Measurements from ENCODE around the gene F13A1. TPM values are rescaled to one million over a fixed set of nuclear protein-coding genes. Genes with fewer than 3 reads are reported as not detected.
"Not testable (repeated sequence)": the region's sequence is repeated elsewhere in the genome, so short reads cannot be mapped to it uniquely, and the experiment has no call there.

Gene F13A1
- total RNA-seq, 2 experiments from 2014 or later, result not detected

DNA sequence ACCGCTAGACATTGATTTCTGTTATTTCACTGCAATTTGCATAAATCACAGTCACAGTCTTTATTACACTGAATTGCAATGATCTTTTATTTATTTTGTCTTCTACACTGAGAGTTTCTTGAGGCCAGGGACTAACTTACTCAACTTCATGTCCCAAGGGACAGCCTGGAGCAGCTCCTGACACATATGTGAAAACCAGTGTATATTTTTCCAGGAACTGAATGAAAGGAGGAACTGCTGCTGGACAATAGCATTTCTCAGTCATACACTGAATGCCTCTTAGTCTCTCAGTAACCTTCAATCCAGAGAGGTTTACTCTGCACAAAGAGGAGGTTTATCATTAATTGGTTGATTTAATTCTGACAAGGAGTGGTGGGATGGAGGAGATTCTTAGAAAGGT lies 5.9 kb downstream of the F13A1 start:
- H3K4me1 Mint-ChIP-seq (ENCODE audit: low read depth), result no peaks in the 10 kb centered on the region
- CTCF ChIA-PET, result no interaction called here
- no peak overlapping the region for H3K4me3 Mint-ChIP-seq
- no peak overlapping the region for H3K27ac Mint-ChIP-seq
- H3K27me3 Mint-ChIP-seq (ENCODE audit: low read depth), result peaks cover 43% of the 10 kb centered on the region
- H3K36me3 Mint-ChIP-seq (ENCODE audit: low read depth), result no peaks in the 10 kb centered on the region
- no peaks in the 10 kb centered on the region for H3K9me3 Mint-ChIP-seq
- intact Hi-C loops (cut with micrococcal nuclease), result loop anchor here (2.0 to 10.0 kb wide), 3 partner anchors 232 to 850 kb away; no protein-coding TSS in a partner anchor
- DNase-seq, result no peak

DNA sequence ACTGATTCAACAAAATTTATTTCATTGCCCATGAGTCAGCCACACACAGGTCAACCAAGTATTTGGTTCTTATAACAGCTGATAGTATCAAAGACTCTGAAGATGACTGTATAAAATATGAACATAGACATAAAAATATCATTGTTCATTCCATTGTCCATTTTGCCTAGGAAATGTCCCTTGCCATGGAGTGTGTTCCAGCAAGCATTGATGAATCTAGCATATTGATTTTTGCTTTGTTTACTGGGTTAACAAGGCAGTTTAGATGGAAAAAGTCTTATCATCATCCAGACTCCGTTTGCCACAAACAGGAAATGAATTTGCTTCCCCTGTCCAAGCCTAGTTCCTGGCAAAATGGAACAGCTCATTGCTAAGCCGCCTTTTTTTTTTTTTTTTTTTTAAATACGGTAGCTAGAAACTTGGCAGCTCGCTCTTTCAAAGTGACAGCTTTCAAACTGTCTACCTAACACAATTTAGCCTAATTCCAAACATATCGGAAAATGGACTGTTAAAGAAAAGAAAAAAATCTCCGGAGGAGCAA lies 7.5 kb downstream of the F13A1 start:
- no peak for DNase-seq
- CTCF ChIA-PET, result no interaction called here
- no peak overlapping the region for H3K27ac Mint-ChIP-seq

DNA sequence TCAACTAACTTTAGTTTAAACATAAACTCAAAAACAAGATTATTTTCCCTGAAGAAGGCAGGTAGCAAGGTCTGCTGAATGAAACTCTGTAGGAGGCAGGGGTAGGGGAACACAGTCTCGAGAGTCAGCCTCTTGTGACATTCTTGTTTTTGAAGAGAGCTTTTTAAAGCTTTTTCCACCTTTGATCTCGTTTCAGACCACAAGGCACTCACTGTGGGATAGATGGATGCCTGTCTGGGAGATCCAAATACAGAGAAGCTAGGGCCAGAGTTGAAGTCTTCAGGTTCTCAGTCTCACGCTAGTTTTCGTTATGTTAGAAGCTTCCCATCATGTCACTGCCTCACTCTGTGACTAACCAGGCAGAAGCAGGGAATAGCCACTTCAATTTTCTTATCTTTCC lies 14.9 kb downstream of the F13A1 start:
- Mint-ChIP-seq H3K36me3 (ENCODE audit: low read depth) (no peaks in the 10 kb centered on the region), H3K27me3 (ENCODE audit: low read depth) (peaks cover 22% of the 10 kb centered on the region), H3K4me1 (ENCODE audit: low read depth) (no peaks in the 10 kb centered on the region), H3K9me3 (no peaks in the 10 kb centered on the region), H3K27ac (no peak overlapping the region), H3K4me3 (no peak overlapping the region)
- intact Hi-C loops (cut with micrococcal nuclease), result no loop called here
- CTCF ChIA-PET, result interaction anchor here (1.2 kb wide), 1 partner anchor 241 kb away, joined by 3 read pairs; no protein-coding TSS in a partner anchor
- DNase-seq, result no peak

More for the DNA sequence above, 7.5 kb downstream of the F13A1 start:
- H3K4me3 Mint-ChIP-seq, result no peak overlapping the region
- H3K9me3 Mint-ChIP-seq, result no peaks in the 10 kb centered on the region
- intact Hi-C loops (cut with micrococcal nuclease), result loop anchor here (5.0 to 10.0 kb wide), 2 partner anchors 256 to 848 kb away; no protein-coding TSS in a partner anchor
- H3K27me3 Mint-ChIP-seq (ENCODE audit: low read depth), result peaks cover 39% of the 10 kb centered on the region
- H3K36me3 Mint-ChIP-seq (ENCODE audit: low read depth), result no peaks in the 10 kb centered on the region
- no peaks in the 10 kb centered on the region for H3K4me1 Mint-ChIP-seq (ENCODE audit: low read depth)

DNA sequence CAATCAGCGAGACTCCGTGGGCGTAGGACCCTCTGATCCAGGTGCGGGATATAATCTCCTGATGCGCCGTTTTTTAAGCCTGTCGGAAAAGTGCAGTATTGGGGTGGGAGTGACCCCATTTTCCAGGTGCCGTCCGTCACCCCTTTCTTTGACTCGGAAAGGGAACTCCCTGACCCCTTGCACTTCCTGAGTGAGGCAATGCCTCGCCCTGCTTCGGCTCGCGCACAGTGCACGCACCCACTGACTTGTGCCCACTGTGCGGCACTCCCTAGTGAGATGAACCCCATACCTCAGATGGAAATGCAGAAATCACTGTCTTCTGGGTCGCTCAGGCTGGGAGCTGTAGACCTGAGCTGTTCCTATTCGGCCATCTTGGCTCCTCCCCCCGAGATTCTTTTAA lies 20.1 kb downstream of the F13A1 start:
- H3K27me3 Mint-ChIP-seq (ENCODE audit: low read depth), result peaks cover 14% of the 10 kb centered on the region
- H3K36me3 Mint-ChIP-seq (ENCODE audit: low read depth); DNase-seq; H3K9me3 Mint-ChIP-seq; CTCF ChIA-PET; intact Hi-C loops (cut with micrococcal nuclease); H3K4me1 Mint-ChIP-seq (ENCODE audit: low read depth); H3K4me3 Mint-ChIP-seq; H3K27ac Mint-ChIP-seq: not testable (repeated sequence)

DNA sequence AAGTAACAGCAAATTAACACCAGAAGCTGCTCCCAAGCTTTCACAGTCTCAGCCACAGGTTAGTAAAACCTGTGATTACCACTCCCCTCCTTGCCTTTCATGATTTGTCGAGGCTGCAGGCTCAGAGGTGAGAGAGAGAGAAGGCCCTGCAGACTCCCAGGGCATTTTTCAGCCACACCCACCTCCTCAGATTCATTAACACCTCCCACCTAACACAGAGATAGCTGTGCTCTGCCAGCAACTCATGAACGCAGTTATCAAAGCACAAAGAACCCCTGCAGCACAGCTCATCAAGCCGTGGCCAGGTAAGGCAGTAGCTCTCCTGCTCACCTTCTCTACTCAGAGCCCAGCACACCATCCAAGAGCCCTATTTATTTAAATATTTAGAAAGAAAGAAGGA lies 27.1 kb downstream of the F13A1 start:
- CTCF ChIA-PET, result no interaction called here
- H3K27me3 Mint-ChIP-seq (ENCODE audit: low read depth), result peaks cover 12% of the 10 kb centered on the region

DNA sequence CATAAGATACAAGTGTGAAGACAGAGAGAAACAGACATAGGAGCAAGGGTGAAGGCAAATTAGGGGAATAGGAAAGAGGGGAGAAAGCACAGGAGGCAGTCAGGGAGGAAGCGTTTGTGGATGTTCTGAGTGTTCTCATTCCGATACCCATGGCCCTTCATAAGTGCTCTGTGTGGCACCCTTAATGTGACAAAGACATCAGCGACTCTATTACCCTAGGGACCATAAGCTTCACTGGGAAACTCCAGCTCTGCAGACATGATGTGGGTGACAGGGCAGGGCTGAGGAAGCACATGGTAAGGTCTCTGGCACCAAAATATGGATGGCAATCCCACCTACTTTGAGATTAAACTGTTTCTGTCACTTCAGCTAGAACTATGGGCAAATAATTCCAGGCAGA lies 33.0 kb downstream of the F13A1 start:
- intact Hi-C loops (cut with micrococcal nuclease), result no loop called here

More for the DNA sequence above, 27.1 kb downstream of the F13A1 start:
- Mint-ChIP-seq H3K36me3 (ENCODE audit: low read depth) (no peaks in the 10 kb centered on the region), H3K4me1 (ENCODE audit: low read depth) (no peaks in the 10 kb centered on the region), H3K4me3 (no peak overlapping the region), H3K27ac (no peak overlapping the region), H3K9me3 (no peaks in the 10 kb centered on the region)
- intact Hi-C loops (cut with micrococcal nuclease), result no loop called here
- no peak for DNase-seq

DNA sequence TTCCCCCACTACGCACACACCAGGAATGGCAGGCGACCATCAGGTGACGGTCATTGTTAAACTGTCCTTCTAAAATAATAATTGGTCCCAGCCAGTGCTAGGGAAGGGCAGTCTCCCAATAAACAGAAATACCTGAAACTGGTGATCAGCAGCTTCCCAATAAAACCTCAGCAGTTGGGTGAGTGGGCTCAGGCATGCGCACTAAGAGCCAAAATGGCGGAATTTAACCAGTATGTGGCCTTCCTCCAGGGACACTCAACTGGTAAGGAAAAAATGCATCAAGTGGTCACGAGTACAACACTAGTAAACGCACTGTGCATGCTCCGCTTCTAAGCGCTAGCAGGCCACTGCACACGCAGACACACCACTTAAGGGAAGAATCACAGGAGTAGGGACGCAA lies 34.8 kb downstream of the F13A1 start:
- Mint-ChIP-seq H3K27me3 (ENCODE audit: low read depth) (peaks cover 2% of the 10 kb centered on the region), H3K27ac (no peak overlapping the region), H3K9me3 (no peaks in the 10 kb centered on the region), H3K4me3 (no peak overlapping the region), H3K4me1 (ENCODE audit: low read depth) (no peaks in the 10 kb centered on the region), H3K36me3 (ENCODE audit: low read depth) (no peaks in the 10 kb centered on the region)
- CTCF ChIA-PET, result no interaction called here
- intact Hi-C loops (cut with micrococcal nuclease), result no loop called here
- DNase-seq, result no peak

More for the DNA sequence above, 33.0 kb downstream of the F13A1 start:
- no peaks in the 10 kb centered on the region for H3K9me3 Mint-ChIP-seq
- H3K4me1 Mint-ChIP-seq (ENCODE audit: low read depth), result no peaks in the 10 kb centered on the region
- no peaks in the 10 kb centered on the region for H3K36me3 Mint-ChIP-seq (ENCODE audit: low read depth)
- CTCF ChIA-PET, result no interaction called here
- H3K27me3 Mint-ChIP-seq (ENCODE audit: low read depth), result peaks cover 12% of the 10 kb centered on the region
- no peak overlapping the region for H3K27ac Mint-ChIP-seq
- no peak overlapping the region for H3K4me3 Mint-ChIP-seq
- DNase-seq, result no peak

DNA sequence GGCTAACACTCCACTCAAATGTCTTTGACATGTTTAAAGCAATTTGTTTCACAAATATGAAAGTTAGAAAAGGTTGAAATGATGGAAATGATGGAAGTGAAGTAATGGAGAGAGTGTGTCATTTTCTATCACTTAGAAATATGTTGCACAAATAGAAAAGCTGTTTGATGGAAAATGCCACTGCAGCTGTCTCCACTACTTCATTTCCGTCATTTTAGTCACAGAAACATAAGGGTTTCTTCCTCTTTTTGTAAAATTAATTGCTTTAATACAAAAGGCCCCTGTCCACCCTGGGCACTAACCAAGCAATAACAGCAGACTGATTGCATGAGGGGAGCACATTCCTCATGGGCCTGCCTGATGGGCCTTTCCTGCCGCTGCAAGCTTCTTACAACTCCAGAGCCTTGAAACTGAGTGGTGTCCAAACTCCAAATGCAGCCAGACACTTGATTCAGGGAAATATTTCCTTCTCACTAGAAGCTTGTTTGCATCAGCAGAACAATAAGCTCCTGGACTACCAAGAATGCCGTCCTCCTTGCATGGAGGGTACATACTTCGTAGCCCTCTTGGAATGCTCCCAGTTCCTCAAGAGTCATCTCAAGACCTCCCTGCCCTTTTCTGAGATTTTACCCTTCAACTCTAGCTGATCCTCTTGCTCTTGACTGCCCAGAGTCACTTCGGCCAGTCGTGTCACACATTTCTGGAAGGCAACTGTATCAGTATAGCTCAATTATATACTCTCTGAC lies 36.1 kb downstream of the F13A1 start:
- intact Hi-C loops (cut with micrococcal nuclease), result no loop called here
- CTCF ChIA-PET, result interaction anchor here (0.6 kb wide), 1 partner anchor 222 kb away, joined by 7 read pairs; no protein-coding TSS in a partner anchor
- no peak overlapping the region for H3K4me3 Mint-ChIP-seq
- no peaks in the 10 kb centered on the region for H3K4me1 Mint-ChIP-seq (ENCODE audit: low read depth)
- H3K36me3 Mint-ChIP-seq (ENCODE audit: low read depth), result no peaks in the 10 kb centered on the region
- no peak overlapping the region for H3K27ac Mint-ChIP-seq
- H3K9me3 Mint-ChIP-seq, result no peaks in the 10 kb centered on the region
- no peaks in the 10 kb centered on the region for H3K27me3 Mint-ChIP-seq (ENCODE audit: low read depth)
- no peak for DNase-seq

DNA sequence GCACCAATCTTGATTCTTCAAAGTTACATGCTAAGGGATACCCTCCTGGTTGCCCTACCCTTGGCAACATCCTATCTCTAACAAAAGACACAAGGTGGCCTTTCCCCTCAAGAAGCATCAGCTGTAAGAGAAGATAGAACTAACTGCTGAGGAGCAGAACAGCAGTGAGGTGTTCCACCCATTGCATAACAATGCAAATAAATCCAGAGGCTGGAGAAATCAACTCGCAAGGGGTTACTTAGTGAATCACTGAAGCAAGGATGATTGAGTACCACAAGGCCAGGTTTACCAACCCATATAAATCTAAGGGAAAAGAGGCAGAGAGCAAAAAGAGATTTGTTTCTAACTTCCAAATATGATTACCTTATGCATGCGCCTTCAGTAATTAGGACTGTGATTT lies 36.7 kb downstream of the F13A1 start:
- DNase-seq, result no peak
- H3K27me3 Mint-ChIP-seq (ENCODE audit: low read depth), result no peaks in the 10 kb centered on the region
- no peaks in the 10 kb centered on the region for H3K9me3 Mint-ChIP-seq
- no peak overlapping the region for H3K27ac Mint-ChIP-seq
- CTCF ChIA-PET, result no interaction called here
- no peaks in the 10 kb centered on the region for H3K36me3 Mint-ChIP-seq (ENCODE audit: low read depth)
- no peak overlapping the region for H3K4me3 Mint-ChIP-seq
- intact Hi-C loops (cut with micrococcal nuclease), result no loop called here
- no peaks in the 10 kb centered on the region for H3K4me1 Mint-ChIP-seq (ENCODE audit: low read depth)

DNA sequence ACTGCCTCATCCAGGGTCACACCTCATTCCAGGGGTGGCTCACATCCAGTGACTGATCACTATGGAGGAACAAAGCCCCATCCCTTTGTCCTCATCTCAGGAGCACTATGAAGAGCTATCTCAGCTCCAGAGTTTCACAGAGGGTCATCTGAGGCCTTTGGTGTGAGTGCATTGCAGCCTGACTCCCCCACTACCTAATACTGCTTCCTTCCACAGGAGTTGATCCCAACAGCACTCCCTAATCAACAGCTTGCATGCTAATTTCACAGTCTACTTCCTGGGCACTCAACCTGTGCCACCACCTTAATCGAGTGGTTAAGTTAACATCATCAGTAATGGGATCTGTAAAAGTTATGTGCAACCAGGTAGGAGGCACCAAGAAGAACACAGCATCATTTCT lies 37.7 kb downstream of the F13A1 start:
- no peak for DNase-seq
- H3K9me3 Mint-ChIP-seq, result no peaks in the 10 kb centered on the region
- no peaks in the 10 kb centered on the region for H3K4me1 Mint-ChIP-seq (ENCODE audit: low read depth)
- H3K27me3 Mint-ChIP-seq (ENCODE audit: low read depth), result peaks cover 4% of the 10 kb centered on the region
- H3K27ac Mint-ChIP-seq, result no peak overlapping the region
- CTCF ChIA-PET, result no interaction called here
- no peaks in the 10 kb centered on the region for H3K36me3 Mint-ChIP-seq (ENCODE audit: low read depth)
- H3K4me3 Mint-ChIP-seq, result no peak overlapping the region
- intact Hi-C loops (cut with micrococcal nuclease), result no loop called here

DNA sequence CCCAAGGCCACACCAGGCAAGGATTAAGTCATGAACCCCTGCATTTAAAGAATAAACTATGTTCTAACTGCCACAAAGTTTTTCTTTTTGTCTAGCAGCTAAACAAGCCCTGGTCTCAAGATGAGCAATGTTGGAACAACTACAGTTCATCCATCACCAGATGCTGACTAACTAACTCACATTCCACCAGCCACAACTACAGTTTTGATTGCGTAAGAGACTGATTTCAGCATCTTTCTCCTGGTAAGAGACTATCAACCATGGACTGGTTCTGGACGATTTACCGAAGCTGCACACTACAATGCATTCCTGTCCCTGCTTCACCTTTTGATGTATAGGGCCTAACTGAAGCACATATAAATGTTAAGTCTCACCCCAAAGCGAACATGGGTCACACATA lies 43.0 kb downstream of the F13A1 start:
- H3K27me3 Mint-ChIP-seq (ENCODE audit: low read depth), result peaks cover 18% of the 10 kb centered on the region
- no peaks in the 10 kb centered on the region for H3K4me1 Mint-ChIP-seq (ENCODE audit: low read depth)
- intact Hi-C loops (cut with micrococcal nuclease), result no loop called here
- no peaks in the 10 kb centered on the region for H3K36me3 Mint-ChIP-seq (ENCODE audit: low read depth)
- H3K9me3 Mint-ChIP-seq, result no peaks in the 10 kb centered on the region
- H3K4me3 Mint-ChIP-seq, result no peak overlapping the region
- no peak overlapping the region for H3K27ac Mint-ChIP-seq
- CTCF ChIA-PET, result no interaction called here
- no peak for DNase-seq

DNA sequence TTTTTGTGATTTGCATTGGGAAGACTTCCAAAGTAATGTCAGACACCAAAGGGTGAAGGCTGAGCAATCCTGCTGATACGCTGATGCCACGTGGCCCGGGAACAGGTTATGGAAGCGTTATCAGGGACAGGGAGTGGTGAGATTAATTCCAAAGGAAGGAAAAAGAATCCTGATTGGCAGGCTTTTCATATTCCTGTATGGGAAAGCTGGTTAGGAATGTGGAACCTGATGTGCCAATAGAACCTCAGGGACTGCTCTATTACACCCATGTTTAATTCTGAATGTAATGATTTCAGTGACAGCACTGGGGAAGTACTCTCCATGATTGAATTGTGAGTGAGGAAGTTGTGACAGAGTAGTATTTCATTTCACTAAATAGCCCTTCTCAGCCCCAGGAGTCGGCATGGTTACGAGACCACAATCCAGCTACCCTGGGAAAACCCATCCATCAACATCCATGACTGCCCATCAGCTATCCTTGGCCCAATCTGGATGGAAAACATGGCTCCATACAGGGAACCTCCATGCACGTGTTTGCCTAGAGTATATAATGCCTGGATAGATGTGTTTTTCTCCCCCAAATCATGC lies 49.4 kb downstream of the F13A1 start:
- no peaks in the 10 kb centered on the region for H3K9me3 Mint-ChIP-seq
- H3K27ac Mint-ChIP-seq, result no peak overlapping the region
- DNase-seq, result no peak
- H3K4me1 Mint-ChIP-seq (ENCODE audit: low read depth), result no peaks in the 10 kb centered on the region
- CTCF ChIA-PET, result interaction anchor here (1.8 kb wide), 1 partner anchor 8 kb away, joined by 4 read pairs; no protein-coding TSS in a partner anchor
- H3K27me3 Mint-ChIP-seq (ENCODE audit: low read depth), result peaks cover 29% of the 10 kb centered on the region
- intact Hi-C loops (cut with micrococcal nuclease), result no loop called here
- no peak overlapping the region for H3K4me3 Mint-ChIP-seq
- H3K36me3 Mint-ChIP-seq (ENCODE audit: low read depth), result no peaks in the 10 kb centered on the region

DNA sequence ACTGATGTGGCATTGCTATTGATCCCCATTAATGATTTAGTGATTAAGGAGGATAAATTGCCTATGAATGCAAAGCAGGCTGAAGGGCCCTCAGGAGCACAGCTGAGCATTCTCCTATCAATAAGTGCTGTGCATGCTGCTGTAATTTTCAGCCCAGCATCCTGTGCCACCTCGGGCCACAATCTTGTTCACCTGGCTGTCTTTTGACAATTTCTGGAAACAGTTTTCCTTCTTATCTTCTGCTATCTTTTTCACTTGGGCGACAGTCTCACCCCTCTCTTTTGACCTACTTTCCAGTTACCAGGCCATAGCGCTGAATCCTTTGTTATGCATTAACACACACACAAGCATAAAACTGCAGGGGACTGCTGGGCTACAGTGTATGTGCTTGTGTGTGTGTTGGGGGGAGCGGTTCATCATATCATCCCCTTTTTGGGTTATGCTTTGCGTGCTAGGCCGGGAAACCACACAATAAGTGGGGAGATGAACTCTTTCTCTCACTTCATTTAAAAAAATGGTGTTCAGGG lies 60.2 kb downstream of the F13A1 start:
- no peak overlapping the region for H3K4me3 Mint-ChIP-seq
- no peaks in the 10 kb centered on the region for H3K9me3 Mint-ChIP-seq
- DNase-seq, result no peak

More for the DNA sequence above, 60.2 kb downstream of the F13A1 start:
- intact Hi-C loops (cut with micrococcal nuclease), result no loop called here
- peaks cover 10% of the 10 kb centered on the region for H3K27me3 Mint-ChIP-seq (ENCODE audit: low read depth)
- no peaks in the 10 kb centered on the region for H3K4me1 Mint-ChIP-seq (ENCODE audit: low read depth)
- CTCF ChIA-PET, result no interaction called here
- H3K36me3 Mint-ChIP-seq (ENCODE audit: low read depth), result no peaks in the 10 kb centered on the region
- H3K27ac Mint-ChIP-seq, result no peak overlapping the region
